Adrenal gland (tissue), 12 donors: ENCODE data around the gene TBPL2. TPM values are rescaled to one million over a fixed set of nuclear protein-coding genes. Genes with fewer than 3 reads are reported as not detected.
"Not testable (repeated sequence)": the region's sequence is repeated elsewhere in the genome, so short reads cannot be mapped to it uniquely, and the experiment has no call there.

ENCODE experiments used
- DNase-seq, 7 donors: peaks; one replicate each; pipeline ENCODE4 v3.0.0-alpha.2; 2019 to 2020
- H3K27ac ChIP-seq, 5 donors: fragments of 200-600 bp; sonication (generic) in 4 of 5; 1 replicate in 3 of 5; 2 replicates in 2 of 5; pipeline versions ENCODE4 v1.5.1 to v1.8.0; 2016 to 2020; ENCODE audit warnings: mild to moderate bottlenecking in 1 of 5
- H3K27me3 ChIP-seq: fragments of 200-600 bp; 2 replicates; pipeline ENCODE4 v1.8.0; 2021
- H3K36me3 ChIP-seq, 2 donors: fragments of 200-600 bp; replicated peaks in 1 of 2; 1 replicate in 1 of 2; 2 replicates in 1 of 2; pipeline versions ENCODE4 v1.5.1 to v1.8.0; 2018 to 2022
- H3K4me1 ChIP-seq, 2 donors: fragments of 200-600 bp; replicated peaks in 1 of 2; 1 replicate in 1 of 2; 2 replicates in 1 of 2; pipeline versions ENCODE4 v1.5.1 to v1.8.0; 2018 to 2021
- H3K4me3 ChIP-seq, 4 donors: fragments of 200-600 bp; sonication (generic) in 3 of 4; one replicate each; pipeline ENCODE4 v1.5.1; 2016 to 2018
- H3K9me3 ChIP-seq, 3 donors: fragments of 200-600 bp; sonication (generic) in 1 of 3; replicated peaks in 1 of 3; 1 replicate in 2 of 3; 2 replicates in 1 of 3; pipeline versions ENCODE4 v1.5.1 to v1.8.0; 2016 to 2021
- CTCF ChIP-seq, 6 experiments: fragments of 450-650 bp in 4 of 6; fragments of 200-600 bp in 2 of 6; sonication (generic) in 1 of 6; IDR thresholded peaks; 1 replicate in 5 of 6; 2 replicates in 1 of 6; pipeline versions ENCODE4 v1.5.1 to v1.8.0; 2016 to 2021; ENCODE audit warnings: antibody characterized with exemption in 6 of 6, mild to moderate bottlenecking in 2 of 6, moderate library complexity in 1 of 6
- POLR2A ChIP-seq, 2 donors: fragments of 450-650 bp; IDR thresholded peaks; one replicate each; pipeline ENCODE4 v1.6.1; 2017; ENCODE audit warnings: antibody characterized with exemption in 2 of 2, mild to moderate bottlenecking in 2 of 2, moderate library complexity in 1 of 2
- WGBS, 4 donors: extraction: QIAGEN DNeasy Blood & Tissue Kit in 2 of 4; methylation state at CpG; one replicate each; pipeline versions ENCODE4 v1.1.5 to v1.1.7; 2013 to 2017; 5-methylcytosine and 5-hydroxymethylcytosine counted together
- intact Hi-C, 2 donors: fragments of 100-400 bp; cut with DNase I; formaldehyde crosslinking; loops; one replicate each; pipeline versions ENCODE4 v1.14.1 to v1.15.0; 2022 to 2023
- polyA plus RNA-seq, 3 donors: library from polyadenylated mRNA; stranded (reverse); fragments of 200-250 nt in 2 of 3; fragments of 350-450 nt in 1 of 3; fragmentation: Illumina TruSeq in 1 of 3; extraction: RNeasy Lipid Tissue Mini Kit (QIAGEN cat#74804) in 1 of 3; gene quantifications; one replicate each; pipeline ENCODE4 v1.2.3, GENCODE V29; 2013 to 2014
- total RNA-seq, 9 donors: library from RNA; depleted of rRNA in 4 of 9; stranded (reverse); fragments of >200 nt in 4 of 9; fragments of 120-200 nt in 1 of 9; fragmentation: NEBNext Ultra II Directional in 1 of 9; extraction: Animal tissue kit (Norgen Biotek cat#: 25700) in 1 of 9; gene quantifications; one replicate each; pipeline versions ENCODE4 v1.1.0 to v1.2.4, GENCODE V29; 2013 to 2023
- donor health status: healthy with polysubstance abuse.
- donor health status: Bipolar disorder and iron deficiency.
- donor health status: DM: yes; HTN: yes; CAD: no.
- donor health status: DM: no; HTN: no; CAD: no.
- donor health status: DM: no; HTN: no; CAD: no.
- donor health status: DM: yes; HTN: yes; CAD: no.

TBPL2 gene
- total and polyA plus RNA-seq, 12 donors, result 0.06 TPM; not detected in 11

- intact Hi-C loops, result loop anchor here in 1 of 2 donors (10.0 kb wide), 1 partner anchor 172 kb away; no protein-coding TSS in a partner anchor
These were observed 13.5 kb downstream of the TBPL2 start for GRCh38 chr14:55426891-55427290.

GRCh38 chr14:55425091-55425490 is 15.3 kb downstream of the TBPL2 start:
- intact Hi-C loops, result loop anchor here in 1 of 2 donors (10.0 kb wide), 1 partner anchor 170 kb away; no protein-coding TSS in a partner anchor
- no peak overlapping the region for H3K4me3 ChIP-seq
- H3K36me3 ChIP-seq, result no peaks in the 10 kb centered on the region
- WGBS, 4 donors, result 71 to 90% (median 75%) methylated on average over 1 of the region's 1 CpG
- H3K9me3 ChIP-seq, result no peaks in the 10 kb centered on the region
- no peak overlapping the region for H3K27ac ChIP-seq
- DNase-seq, result no peak
- no peak for TF ChIP-seq POLR2A (IDR thresholded peaks at IDR 0.05)
- no peak for TF ChIP-seq CTCF (IDR thresholded peaks at IDR 0.05)
- H3K27me3 ChIP-seq, result no peaks in the 10 kb centered on the region
- no peaks in the 10 kb centered on the region for H3K4me1 ChIP-seq

More at GRCh38 chr14:55426891-55427290, 13.5 kb downstream of the TBPL2 start:
- Histone ChIP-seq H3K27ac (no peak overlapping the region), H3K27me3 (no peaks in the 10 kb centered on the region), H3K36me3 (no peaks in the 10 kb centered on the region), H3K9me3 (no peaks in the 10 kb centered on the region), H3K4me1 (no peaks in the 10 kb centered on the region), H3K4me3 (no peak overlapping the region)
- 71 to 85% (median 76%) methylated on average over 4 of the region's 4 CpGs for WGBS, 4 donors
- no peak for DNase-seq
- TF ChIP-seq POLR2A (IDR thresholded peaks at IDR 0.05) (no peak), CTCF (IDR thresholded peaks at IDR 0.05) (no peak)

GRCh38 chr14:55423969-55424368 is 16.4 kb downstream of the TBPL2 start:
- Histone ChIP-seq H3K27me3 (no peaks in the 10 kb centered on the region), H3K4me1 (no peaks in the 10 kb centered on the region), H3K4me3 (no peak overlapping the region), H3K27ac (no peak overlapping the region), H3K9me3 (no peaks in the 10 kb centered on the region), H3K36me3 (no peaks in the 10 kb centered on the region)
- DNase-seq, result no peak
- intact Hi-C loops, result loop anchor here in 1 of 2 donors (10.0 kb wide), 1 partner anchor 169 kb away; no protein-coding TSS in a partner anchor
- WGBS, 4 donors, result 34 to 43% (median 39%) methylated on average over 2 of the region's 2 CpGs
- TF ChIP-seq POLR2A (IDR thresholded peaks at IDR 0.05), result no peak
- no peak for TF ChIP-seq CTCF (IDR thresholded peaks at IDR 0.05)

- H3K27me3 ChIP-seq, H3K9me3 ChIP-seq, H3K27ac ChIP-seq, H3K4me3 ChIP-seq, DNase-seq, H3K36me3 ChIP-seq, H3K4me1 ChIP-seq: not testable (repeated sequence)
- WGBS, 4 donors, result 88 to 90% (median 89%) methylated on average over 11 of the region's 11 CpGs
- intact Hi-C loops, result loop anchor here in 1 of 2 donors (10.0 kb wide), 1 partner anchor 168 kb away; no protein-coding TSS in a partner anchor
These were observed 18.1 kb downstream of the TBPL2 start for GRCh38 chr14:55422338-55422737.

- Histone ChIP-seq H3K27me3 (no peaks in the 10 kb centered on the region), H3K4me1 (no peaks in the 10 kb centered on the region), H3K9me3 (no peaks in the 10 kb centered on the region), H3K4me3 (no peak overlapping the region), H3K36me3 (no peaks in the 10 kb centered on the region), H3K27ac (no peak overlapping the region)
- intact Hi-C loops, result loop anchor here in 1 of 2 donors (10.0 kb wide), 1 partner anchor 165 kb away; no protein-coding TSS in a partner anchor
- no peak for DNase-seq
- TF ChIP-seq POLR2A (IDR thresholded peaks at IDR 0.05), result no peak
- TF ChIP-seq CTCF (IDR thresholded peaks at IDR 0.05), result no peak
- 82 to 100% (median 93%) methylated on average over 1 of the region's 1 CpG for WGBS, 4 donors
These were observed 20.8 kb downstream of the TBPL2 start for GRCh38 chr14:55419663-55420062.
